Body of pancreas (tissue), 4 donors: Measurements from ENCODE around the gene TYW5.

ENCODE experiments used
- CTCF ChIP-seq, 7 experiments: fragments of 450-650 bp in 4 of 7; fragments of 200-600 bp in 3 of 7; sonication (generic) in 3 of 7; IDR thresholded peaks; one replicate each; pipeline ENCODE4 v1.5.1; 2016 to 2019; ENCODE audit warnings: antibody characterized with exemption in 7 of 7
- POLR2A ChIP-seq, 3 donors: fragments of 450-650 bp; IDR thresholded peaks; one replicate each; pipeline ENCODE4 v1.6.1; 2016; ENCODE audit warnings: antibody characterized with exemption in 3 of 3, mild to moderate bottlenecking in 2 of 3

GRCh38 chr2:199983534-199983933 is 28.2 kb upstream of the TYW5 start:
- TF ChIP-seq CTCF (IDR thresholded peaks at IDR 0.05) (no peak), POLR2A (IDR thresholded peaks at IDR 0.05) (no peak)
